ENCODE data around the gene CHDH.

DNA sequence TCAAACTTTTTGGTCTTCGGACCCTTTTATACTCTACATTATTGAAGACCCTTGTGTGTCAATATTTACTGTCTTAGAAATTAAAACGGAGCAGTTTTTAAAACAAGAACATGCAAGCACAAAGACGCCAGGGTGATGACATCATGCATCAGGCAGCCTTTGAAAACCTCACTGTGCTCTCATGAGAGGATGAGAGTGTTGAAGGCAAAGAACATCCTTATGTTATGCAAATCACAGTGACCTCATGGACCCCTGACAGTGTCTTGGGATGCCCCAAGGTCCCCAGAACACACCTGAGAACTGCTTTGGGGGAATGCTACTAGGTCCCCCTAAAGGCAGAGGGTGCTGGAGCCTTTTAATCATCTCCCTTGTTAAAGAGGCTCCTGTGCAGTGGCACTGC lies 51.6 kb downstream of the CHDH start:
- TF ChIP-seq, protein P1, sequence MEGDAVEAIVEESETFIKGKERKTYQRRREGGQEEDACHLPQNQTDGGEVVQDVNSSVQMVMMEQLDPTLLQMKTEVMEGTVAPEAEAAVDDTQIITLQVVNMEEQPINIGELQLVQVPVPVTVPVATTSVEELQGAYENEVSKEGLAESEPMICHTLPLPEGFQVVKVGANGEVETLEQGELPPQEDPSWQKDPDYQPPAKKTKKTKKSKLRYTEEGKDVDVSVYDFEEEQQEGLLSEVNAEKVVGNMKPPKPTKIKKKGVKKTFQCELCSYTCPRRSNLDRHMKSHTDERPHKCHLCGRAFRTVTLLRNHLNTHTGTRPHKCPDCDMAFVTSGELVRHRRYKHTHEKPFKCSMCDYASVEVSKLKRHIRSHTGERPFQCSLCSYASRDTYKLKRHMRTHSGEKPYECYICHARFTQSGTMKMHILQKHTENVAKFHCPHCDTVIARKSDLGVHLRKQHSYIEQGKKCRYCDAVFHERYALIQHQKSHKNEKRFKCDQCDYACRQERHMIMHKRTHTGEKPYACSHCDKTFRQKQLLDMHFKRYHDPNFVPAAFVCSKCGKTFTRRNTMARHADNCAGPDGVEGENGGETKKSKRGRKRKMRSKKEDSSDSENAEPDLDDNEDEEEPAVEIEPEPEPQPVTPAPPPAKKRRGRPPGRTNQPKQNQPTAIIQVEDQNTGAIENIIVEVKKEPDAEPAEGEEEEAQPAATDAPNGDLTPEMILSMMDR (conservative IDR thresholded peaks at IDR 0.05; ENCODE audit: low read length), result no peak
- no peak for TF ChIP-seq EZH2phosphoT487 (IDR thresholded peaks at IDR 0.05; ENCODE audit: borderline replicate concordance, low read depth, low read length)
